HUES48 (cell line): ENCODE data around the gene CCDC73.

Experiments used
- H3K27ac ChIP-seq: one replicate; pipeline ENCODE4 v1.7.0; 2013; ENCODE audit warnings: low read depth, low read length, inconsistent platforms
- H3K27me3 ChIP-seq: 2 replicates; pipeline ENCODE4 v1.6.1; 2013; ENCODE audit warnings: mild to moderate bottlenecking, low read length; ENCODE audit not compliant: control insufficient read depth, insufficient read depth
- H3K36me3 ChIP-seq: 2 replicates; pipeline ENCODE4 v1.6.1; 2013; ENCODE audit warnings: low read length; ENCODE audit not compliant: control insufficient read depth, insufficient read depth
- H3K4me1 ChIP-seq: 2 replicates; pipeline ENCODE4 v1.6.1; 2013; ENCODE audit warnings: mild to moderate bottlenecking, low read length; ENCODE audit not compliant: control insufficient read depth, insufficient read depth
- H3K4me3 ChIP-seq: 2 replicates; pipeline ENCODE4 v1.5.1; 2013; ENCODE audit warnings: mild to moderate bottlenecking, low read depth, low read length
- H3K9ac ChIP-seq: 2 replicates; pipeline ENCODE4 v1.6.1; 2013; ENCODE audit warnings: mild to moderate bottlenecking, low read depth, low read length, moderate library complexity
- H3K9me3 ChIP-seq: 2 replicates; pipeline ENCODE4 v1.6.1; 2013; ENCODE audit warnings: low read length; ENCODE audit not compliant: control insufficient read depth, insufficient read depth

Gene CCDC73

GRCh38 chr11:32705309-32706033 lies 89.0 kb downstream of the CCDC73 start:
- no peaks in the 10 kb centered on the region for H3K36me3 ChIP-seq
- no peak overlapping the region for H3K27ac ChIP-seq
- no peak overlapping the region for H3K9ac ChIP-seq
- no peak overlapping the region for H3K4me3 ChIP-seq
- H3K9me3 ChIP-seq, result peaks cover 10% of the 10 kb centered on the region
- H3K27me3 ChIP-seq, result no peaks in the 10 kb centered on the region
- H3K4me1 ChIP-seq, result no peaks in the 10 kb centered on the region

- Histone ChIP-seq H3K4me3 (no peak overlapping the region), H3K27me3 (no peaks in the 10 kb centered on the region), H3K4me1 (no peaks in the 10 kb centered on the region), H3K27ac (no peak overlapping the region), H3K36me3 (no peaks in the 10 kb centered on the region), H3K9me3 (peaks cover 10% of the 10 kb centered on the region), H3K9ac (no peak overlapping the region)
These were observed 89.7 kb downstream of the CCDC73 start for GRCh38 chr11:32704775-32705174.

DNA sequence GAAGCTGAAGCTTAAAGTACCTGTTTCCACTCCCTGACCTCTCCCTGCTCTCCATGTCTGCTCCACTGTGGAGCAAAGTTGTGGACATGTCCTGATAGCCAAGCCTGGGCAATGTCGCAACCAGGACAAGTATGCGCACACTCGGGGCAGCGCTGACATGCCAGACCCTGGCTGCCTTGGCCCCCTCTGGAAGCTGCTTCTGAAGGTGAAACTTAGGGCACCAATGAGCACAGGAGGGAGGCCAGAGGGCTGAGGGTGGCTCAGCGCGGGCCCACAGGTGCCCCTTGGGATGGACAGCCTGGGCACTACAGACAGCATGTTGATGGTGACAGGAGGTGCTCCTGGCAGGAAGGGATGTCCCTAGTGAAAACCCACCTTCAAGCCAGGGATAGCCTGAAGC lies 90.2 kb downstream of the CCDC73 start:
- Histone ChIP-seq H3K36me3 (no peaks in the 10 kb centered on the region), H3K9ac (no peak overlapping the region), H3K27ac (no peak overlapping the region), H3K27me3 (no peaks in the 10 kb centered on the region), H3K4me3 (no peak overlapping the region), H3K4me1 (no peaks in the 10 kb centered on the region), H3K9me3 (peaks cover 10% of the 10 kb centered on the region)

GRCh38 chr11:32701616-32702015 lies 92.8 kb downstream of the CCDC73 start:
- peaks cover 10% of the 10 kb centered on the region for H3K9me3 ChIP-seq
- no peaks in the 10 kb centered on the region for H3K4me1 ChIP-seq
- no peak overlapping the region for H3K9ac ChIP-seq
- no peaks in the 10 kb centered on the region for H3K27me3 ChIP-seq
- H3K4me3 ChIP-seq, result no peak overlapping the region
- no peaks in the 10 kb centered on the region for H3K36me3 ChIP-seq
- H3K27ac ChIP-seq, result no peak overlapping the region

- Histone ChIP-seq H3K27ac (no peak overlapping the region), H3K4me1 (peaks cover 11% of the 10 kb centered on the region; the same call in 1 of the 2 replicates), H3K9ac (no peak overlapping the region), H3K4me3 (no peak overlapping the region), H3K9me3 (no peaks in the 10 kb centered on the region), H3K27me3 (no peaks in the 10 kb centered on the region), H3K36me3 (no peaks in the 10 kb centered on the region)
These were observed 95.9 kb downstream of the CCDC73 start for GRCh38 chr11:32698579-32698978.

DNA sequence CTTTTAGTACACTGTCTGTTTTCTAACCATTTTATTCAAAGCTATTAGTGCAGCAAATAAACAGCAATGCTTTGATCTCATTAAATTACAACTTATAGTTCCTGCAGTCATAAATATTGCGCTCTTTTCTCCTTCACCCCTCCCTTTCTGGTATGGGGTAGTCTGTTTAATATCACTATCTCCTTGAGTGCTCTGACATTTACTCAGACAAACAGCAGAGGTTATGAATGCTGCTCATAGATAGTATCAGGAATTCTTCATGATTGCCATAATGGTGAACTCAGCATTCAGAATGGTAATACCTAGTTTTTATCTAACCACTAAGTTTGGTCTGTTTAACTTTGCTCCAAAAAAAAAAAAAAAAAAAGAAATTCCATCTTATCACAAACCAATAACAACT lies 123.4 kb downstream of the CCDC73 start:
- H3K9ac ChIP-seq, result no peak overlapping the region
- H3K9me3 ChIP-seq, result peaks cover 17% of the 10 kb centered on the region
- H3K4me3 ChIP-seq, result no peak overlapping the region
- no peaks in the 10 kb centered on the region for H3K36me3 ChIP-seq
- H3K4me1 ChIP-seq, result no peaks in the 10 kb centered on the region
- H3K27ac ChIP-seq, result no peak overlapping the region
- no peaks in the 10 kb centered on the region for H3K27me3 ChIP-seq

DNA sequence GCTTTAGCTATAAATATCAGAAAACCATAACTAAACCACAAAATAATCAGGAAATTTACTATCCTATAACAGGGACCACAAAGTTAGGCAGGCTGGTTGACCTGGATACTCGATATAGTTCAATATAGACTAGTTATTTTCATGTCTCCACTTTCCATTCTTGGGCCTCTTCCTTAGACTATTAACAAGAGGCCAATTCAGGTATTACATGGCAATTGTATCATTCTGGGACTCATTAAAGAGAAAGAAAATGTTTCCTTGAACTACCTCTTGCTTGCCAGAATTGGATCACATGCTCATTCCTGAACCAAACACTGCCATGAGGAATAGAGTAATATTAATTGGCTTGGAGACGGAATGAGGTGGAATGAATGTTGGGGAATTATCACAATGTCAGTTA lies 134.8 kb downstream of the CCDC73 start:
- Histone ChIP-seq H3K4me3 (no peak overlapping the region), H3K4me1 (no peaks in the 10 kb centered on the region), H3K9ac (no peak overlapping the region), H3K9me3 (no peaks in the 10 kb centered on the region), H3K36me3 (no peaks in the 10 kb centered on the region), H3K27ac (no peak overlapping the region), H3K27me3 (no peaks in the 10 kb centered on the region)

DNA sequence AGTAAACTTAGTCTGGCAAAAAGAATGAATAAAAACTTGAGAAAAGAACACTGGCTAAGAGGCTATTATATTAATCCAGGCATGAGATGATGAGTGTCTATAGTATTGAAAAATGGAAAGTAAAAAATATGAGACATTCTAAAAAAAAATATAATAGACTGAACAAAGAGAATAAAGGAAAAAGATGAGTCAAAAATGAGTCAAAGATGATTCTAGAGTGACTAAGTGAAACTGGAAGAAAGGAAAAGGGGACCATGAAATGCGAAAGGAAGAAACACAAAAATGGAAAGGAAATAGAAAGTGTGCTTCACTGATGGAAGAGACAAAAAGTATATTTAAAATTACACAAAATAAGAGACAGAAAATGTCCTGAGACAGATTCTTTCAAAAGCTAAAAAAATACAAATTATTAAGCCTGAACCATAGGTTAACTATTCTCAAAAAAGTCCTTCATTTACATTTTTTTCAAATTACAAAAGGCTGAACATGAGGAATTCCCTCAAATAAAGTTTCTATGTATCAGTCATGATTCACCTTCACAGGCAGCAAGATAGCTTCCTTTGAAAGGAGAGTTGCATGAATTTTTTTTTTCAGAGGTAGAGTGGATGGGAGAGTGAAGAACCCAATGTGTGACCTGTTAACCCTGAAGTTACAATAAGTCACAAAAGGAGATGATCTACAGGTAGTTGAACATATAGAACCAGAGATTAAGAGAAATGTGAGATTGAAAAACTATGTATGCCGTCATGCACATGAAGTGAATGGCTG lies 135.6 kb downstream of the CCDC73 start:
- H3K9me3 ChIP-seq, result no peaks in the 10 kb centered on the region
- H3K4me1 ChIP-seq, result no peaks in the 10 kb centered on the region
- H3K4me3 ChIP-seq, result no peak overlapping the region
- no peaks in the 10 kb centered on the region for H3K27me3 ChIP-seq
- H3K36me3 ChIP-seq, result no peaks in the 10 kb centered on the region
- no peak overlapping the region for H3K27ac ChIP-seq
- no peak overlapping the region for H3K9ac ChIP-seq

DNA sequence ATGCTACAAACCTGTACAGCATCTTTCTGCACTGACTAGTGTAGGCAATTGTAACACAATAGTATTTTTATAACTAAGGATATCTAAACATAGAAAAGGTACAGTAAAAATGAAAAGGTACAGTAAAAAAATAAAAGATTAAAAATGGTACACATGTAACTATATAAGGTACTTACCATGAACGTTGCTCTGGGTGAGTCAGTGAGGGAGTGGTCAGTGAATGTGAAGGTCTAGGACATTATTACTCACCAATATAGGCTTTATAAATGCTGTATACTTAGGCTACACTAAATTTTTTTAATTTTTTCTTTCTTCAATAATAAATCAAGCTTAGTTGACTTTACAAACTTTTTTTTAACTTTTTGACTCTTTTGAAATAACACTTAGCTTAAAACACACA lies 150.9 kb downstream of the CCDC73 start:
- H3K36me3 ChIP-seq, result no peaks in the 10 kb centered on the region
- H3K9ac ChIP-seq, result no peak overlapping the region
- H3K27ac ChIP-seq, result no peak overlapping the region
- no peaks in the 10 kb centered on the region for H3K27me3 ChIP-seq
- no peaks in the 10 kb centered on the region for H3K4me1 ChIP-seq
- no peaks in the 10 kb centered on the region for H3K9me3 ChIP-seq
- H3K4me3 ChIP-seq, result no peak overlapping the region

- no peak overlapping the region for H3K4me3 ChIP-seq
- H3K27me3 ChIP-seq, result no peaks in the 10 kb centered on the region
- H3K36me3 ChIP-seq, result no peaks in the 10 kb centered on the region
- H3K9me3 ChIP-seq, result no peaks in the 10 kb centered on the region
- H3K9ac ChIP-seq, result no peak overlapping the region
- no peak overlapping the region for H3K27ac ChIP-seq
- no peaks in the 10 kb centered on the region for H3K4me1 ChIP-seq
These were observed 153.1 kb downstream of the CCDC73 start for GRCh38 chr11:32641361-32641760.

- H3K36me3 ChIP-seq, result no peaks in the 10 kb centered on the region
- no peaks in the 10 kb centered on the region for H3K27me3 ChIP-seq
- H3K4me1 ChIP-seq, result no peaks in the 10 kb centered on the region
- no peak overlapping the region for H3K4me3 ChIP-seq
- no peaks in the 10 kb centered on the region for H3K9me3 ChIP-seq
- no peak overlapping the region for H3K27ac ChIP-seq
- no peak overlapping the region for H3K9ac ChIP-seq
These were observed 158.6 kb downstream of the CCDC73 start for GRCh38 chr11:32635819-32636218.
